Thyroid gland (tissue), 4 donors: Measurements from ENCODE around the gene DHTKD1.

ENCODE experiments used
- POLR2A ChIP-seq, 2 donors: fragments of 450-650 bp; IDR thresholded peaks; one replicate each; pipeline ENCODE4 v1.6.1; 2017; ENCODE audit warnings: antibody characterized with exemption in 2 of 2, mild to moderate bottlenecking in 2 of 2, moderate library complexity in 1 of 2
- TF ChIP-seq, protein P1 (sequence below), 6 experiments: fragments of 200-600 bp in 3 of 6; fragments of 450-650 bp in 3 of 6; sonication (generic) in 3 of 6; IDR thresholded peaks; one replicate each; pipeline ENCODE4 v1.5.1; 2016 to 2019; ENCODE audit warnings: antibody characterized with exemption in 6 of 6, mild to moderate bottlenecking in 2 of 6, inconsistent platforms in 1 of 6, moderate library complexity in 1 of 6

- TF ChIP-seq, protein P1, sequence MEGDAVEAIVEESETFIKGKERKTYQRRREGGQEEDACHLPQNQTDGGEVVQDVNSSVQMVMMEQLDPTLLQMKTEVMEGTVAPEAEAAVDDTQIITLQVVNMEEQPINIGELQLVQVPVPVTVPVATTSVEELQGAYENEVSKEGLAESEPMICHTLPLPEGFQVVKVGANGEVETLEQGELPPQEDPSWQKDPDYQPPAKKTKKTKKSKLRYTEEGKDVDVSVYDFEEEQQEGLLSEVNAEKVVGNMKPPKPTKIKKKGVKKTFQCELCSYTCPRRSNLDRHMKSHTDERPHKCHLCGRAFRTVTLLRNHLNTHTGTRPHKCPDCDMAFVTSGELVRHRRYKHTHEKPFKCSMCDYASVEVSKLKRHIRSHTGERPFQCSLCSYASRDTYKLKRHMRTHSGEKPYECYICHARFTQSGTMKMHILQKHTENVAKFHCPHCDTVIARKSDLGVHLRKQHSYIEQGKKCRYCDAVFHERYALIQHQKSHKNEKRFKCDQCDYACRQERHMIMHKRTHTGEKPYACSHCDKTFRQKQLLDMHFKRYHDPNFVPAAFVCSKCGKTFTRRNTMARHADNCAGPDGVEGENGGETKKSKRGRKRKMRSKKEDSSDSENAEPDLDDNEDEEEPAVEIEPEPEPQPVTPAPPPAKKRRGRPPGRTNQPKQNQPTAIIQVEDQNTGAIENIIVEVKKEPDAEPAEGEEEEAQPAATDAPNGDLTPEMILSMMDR (IDR thresholded peaks at IDR 0.05): no peak
- no peak for TF ChIP-seq POLR2A (IDR thresholded peaks at IDR 0.05)
Observed at GRCh38 chr10:12121673-12122072, 52.9 kb downstream of the DHTKD1 start.
